ENCODE results near the gene CETN3.

DNA sequence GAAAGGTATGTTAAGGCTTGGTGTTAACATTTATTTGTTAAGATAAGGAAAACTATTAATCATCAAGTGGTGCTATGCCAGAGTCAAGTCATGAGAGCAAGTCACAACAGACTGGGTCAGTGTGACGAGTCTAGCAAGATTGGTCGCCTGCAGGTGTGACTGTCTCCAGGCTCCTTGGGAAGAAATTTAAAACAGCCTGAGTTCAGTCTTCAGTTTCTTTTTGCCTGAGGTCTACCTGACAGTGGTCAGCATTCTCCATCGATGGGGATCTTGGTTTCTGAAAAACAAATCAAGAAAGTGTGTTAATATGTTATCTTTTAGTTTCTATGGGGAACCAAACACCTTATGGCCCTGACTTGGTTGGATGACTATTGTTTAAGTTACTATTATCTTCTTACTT, 56.3 kb downstream of the CETN3 start:
- TF ChIP-seq, protein P1, sequence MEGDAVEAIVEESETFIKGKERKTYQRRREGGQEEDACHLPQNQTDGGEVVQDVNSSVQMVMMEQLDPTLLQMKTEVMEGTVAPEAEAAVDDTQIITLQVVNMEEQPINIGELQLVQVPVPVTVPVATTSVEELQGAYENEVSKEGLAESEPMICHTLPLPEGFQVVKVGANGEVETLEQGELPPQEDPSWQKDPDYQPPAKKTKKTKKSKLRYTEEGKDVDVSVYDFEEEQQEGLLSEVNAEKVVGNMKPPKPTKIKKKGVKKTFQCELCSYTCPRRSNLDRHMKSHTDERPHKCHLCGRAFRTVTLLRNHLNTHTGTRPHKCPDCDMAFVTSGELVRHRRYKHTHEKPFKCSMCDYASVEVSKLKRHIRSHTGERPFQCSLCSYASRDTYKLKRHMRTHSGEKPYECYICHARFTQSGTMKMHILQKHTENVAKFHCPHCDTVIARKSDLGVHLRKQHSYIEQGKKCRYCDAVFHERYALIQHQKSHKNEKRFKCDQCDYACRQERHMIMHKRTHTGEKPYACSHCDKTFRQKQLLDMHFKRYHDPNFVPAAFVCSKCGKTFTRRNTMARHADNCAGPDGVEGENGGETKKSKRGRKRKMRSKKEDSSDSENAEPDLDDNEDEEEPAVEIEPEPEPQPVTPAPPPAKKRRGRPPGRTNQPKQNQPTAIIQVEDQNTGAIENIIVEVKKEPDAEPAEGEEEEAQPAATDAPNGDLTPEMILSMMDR (IDR thresholded peaks at IDR 0.05) = no peak
- TF ChIP-seq POLR2A (IDR thresholded peaks at IDR 0.05) = no peak

Measured in lower leg skin (tissue), 3 donors.